Endodermal cell (in vitro differentiated cells): ENCODE measurements around the gene VPS13D. TPM values are rescaled to one million over a fixed set of nuclear protein-coding genes. Genes with fewer than 3 reads are reported as not detected.

ENCODE experiments used
- DNase-seq: peaks from one replicate; pipeline ENCODE4 v3.0.0-alpha.2; 2017
- H3K27ac ChIP-seq: 2 replicates; pipeline ENCODE4 v1.5.1; 2013; ENCODE audit warnings: mild to moderate bottlenecking, low read depth, low read length, moderate library complexity
- H3K27me3 ChIP-seq: 2 replicates; pipeline ENCODE4 v1.6.1; 2013; ENCODE audit warnings: mild to moderate bottlenecking, low read length, moderate library complexity; ENCODE audit not compliant: insufficient read depth, control insufficient read depth, poor library complexity, severe bottlenecking
- H3K36me3 ChIP-seq: 2 replicates; pipeline ENCODE4 v1.7.0; 2013; ENCODE audit warnings: mild to moderate bottlenecking, low read length, moderate library complexity; ENCODE audit not compliant: control insufficient read depth, insufficient read depth
- H3K4me1 ChIP-seq: one replicate; pipeline ENCODE4 v1.7.0; 2013; ENCODE audit warnings: low read length; ENCODE audit not compliant: control insufficient read depth, insufficient read depth
- H3K4me3 ChIP-seq: 2 replicates; pipeline ENCODE4 v1.5.1; 2013; ENCODE audit warnings: mild to moderate bottlenecking, low read length, moderate library complexity
- H3K9ac ChIP-seq: 2 replicates; pipeline ENCODE4 v1.6.1; 2013; ENCODE audit warnings: mild to moderate bottlenecking, low read length, moderate library complexity; ENCODE audit not compliant: poor library complexity, severe bottlenecking; ENCODE audit errors: extremely low read depth
- H3K9me3 ChIP-seq: 2 replicates; pipeline ENCODE4 v1.6.1; 2013; ENCODE audit warnings: mild to moderate bottlenecking, low read length, moderate library complexity; ENCODE audit not compliant: control insufficient read depth
- H3K27ac Mint-ChIP-seq: 2 replicates; pipeline ENCODE4 v1.8.0; 2020; ENCODE audit warnings: mixed read lengths
- H3K27me3 Mint-ChIP-seq: 2 replicates; pipeline ENCODE4 v1.8.0; 2021; ENCODE audit warnings: mild to moderate bottlenecking, mixed read lengths; ENCODE audit not compliant: insufficient read depth
- H3K36me3 Mint-ChIP-seq: 2 replicates; pipeline ENCODE4 v1.8.0; 2020; ENCODE audit warnings: low read depth, mixed read lengths
- H3K4me1 Mint-ChIP-seq: 2 replicates; pipeline ENCODE4 v1.8.0; 2020; ENCODE audit warnings: mixed read lengths
- H3K4me3 Mint-ChIP-seq: 2 replicates; pipeline ENCODE4 v1.8.0; 2020; ENCODE audit warnings: mild to moderate bottlenecking, moderate library complexity, mixed read lengths
- H3K9me3 Mint-ChIP-seq: 2 replicates; pipeline ENCODE4 v1.8.0; 2020; ENCODE audit warnings: mild to moderate bottlenecking, mixed read lengths
- CTCF ChIP-seq: fragments of 200-600 bp; sonication (generic); conservative IDR thresholded peaks from 2 replicates; pipeline ENCODE4 v1.5.0; 2021; ENCODE audit warnings: antibody characterized with exemption, mild to moderate bottlenecking
- WGBS, 2 experiments: methylation state at CpG; one replicate each; pipeline versions ENCODE4 v1.1.5 to v1.1.7; 2013; ENCODE audit warnings: missing lambda C conversion rate in 2 of 2, mixed read lengths in 1 of 2; ENCODE audit not compliant: insufficient coverage in 1 of 2, insufficient read length in 1 of 2; 5-methylcytosine and 5-hydroxymethylcytosine counted together
- total RNA-seq, 2 donors: library from RNA; stranded (reverse); fragmentation: NEBNext Ultra II Directional in 1 of 2; extraction: Animal tissue kit (Norgen Biotek cat#: 25700) in 1 of 2; gene quantifications; 2 replicates in 1 of 2; 3 replicates in 1 of 2; pipeline ENCODE4 v1.2.1, GENCODE V29; 2021

The VPS13D gene
- total RNA-seq, 2 donors from 2014 or later: 32.5 to 36.7 TPM

DNA sequence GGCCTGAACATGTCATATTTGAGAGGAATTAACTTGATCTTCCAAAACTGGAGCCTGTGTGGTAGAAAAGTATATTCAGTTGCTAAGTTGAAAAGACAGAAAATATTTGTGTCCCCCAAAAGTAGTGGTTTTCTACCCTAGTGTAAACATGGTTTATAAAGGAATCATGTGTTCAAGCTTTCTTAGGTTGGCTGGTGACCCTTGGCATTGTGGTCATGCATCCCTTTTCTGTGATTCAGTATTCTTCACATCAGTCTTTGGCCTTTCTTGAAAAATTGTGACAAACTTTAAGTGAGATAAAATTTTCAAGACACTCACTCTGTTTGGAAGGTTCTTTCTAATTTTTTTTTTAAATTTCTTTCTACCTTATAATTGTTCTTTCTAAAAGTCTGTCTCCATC is 195.0 kb downstream of the VPS13D start:
- Histone ChIP-seq H3K4me3 (no peak overlapping the region), H3K27ac (no peak overlapping the region), H3K27me3 (peaks cover 4% of the 10 kb centered on the region), H3K9ac (no peak overlapping the region), H3K36me3 (peaks cover 3% of the 10 kb centered on the region), H3K4me1 (no peaks in the 10 kb centered on the region), H3K9me3 (no peaks in the 10 kb centered on the region)
- Mint-ChIP-seq H3K27ac (no peak overlapping the region), H3K9me3 (no peaks in the 10 kb centered on the region), H3K4me1 (no peaks in the 10 kb centered on the region), H3K4me3 (no peak overlapping the region), H3K36me3 (peaks cover 4% of the 10 kb centered on the region), H3K27me3 (no peaks in the 10 kb centered on the region)
- DNase-seq: no peak
- TF ChIP-seq CTCF: no peak

DNA sequence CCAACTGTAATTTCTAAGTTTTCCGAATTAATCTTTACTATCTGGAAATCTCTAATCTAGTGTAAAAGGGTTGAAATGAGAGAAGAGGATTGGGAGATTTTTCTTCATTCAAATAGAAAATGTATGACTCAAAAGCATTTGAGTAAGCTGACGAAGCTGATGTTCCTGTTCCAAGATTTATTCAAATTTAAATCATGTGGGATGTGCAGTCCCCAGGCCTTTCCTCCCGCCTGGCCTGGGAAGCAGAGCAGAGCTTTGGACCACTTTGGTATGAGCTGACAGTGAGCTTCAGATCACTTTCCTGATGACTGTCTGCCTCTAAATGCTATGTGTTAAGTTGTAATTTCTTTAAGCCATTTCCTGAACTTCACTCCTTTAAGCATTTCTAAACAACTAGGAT is 196.2 kb downstream of the VPS13D start:
- no peak overlapping the region for H3K4me3 Mint-ChIP-seq
- H3K27me3 Mint-ChIP-seq: peaks cover 12% of the 10 kb centered on the region
- Histone ChIP-seq H3K27ac (no peak overlapping the region), H3K9ac (no peak overlapping the region), H3K27me3 (peaks cover 15% of the 10 kb centered on the region), H3K4me3 (no peak overlapping the region), H3K36me3 (peaks cover 3% of the 10 kb centered on the region), H3K9me3 (no peaks in the 10 kb centered on the region), H3K4me1 (no peaks in the 10 kb centered on the region)
- H3K9me3 Mint-ChIP-seq: no peaks in the 10 kb centered on the region
- TF ChIP-seq CTCF: no peak
- no peak overlapping the region for H3K27ac Mint-ChIP-seq
- WGBS, 2 experiments: 90 to 100% methylated on average over 1 to 3 of the region's 3 CpGs
- no peak for DNase-seq
- no peaks in the 10 kb centered on the region for H3K4me1 Mint-ChIP-seq
- H3K36me3 Mint-ChIP-seq: peaks cover 4% of the 10 kb centered on the region

DNA sequence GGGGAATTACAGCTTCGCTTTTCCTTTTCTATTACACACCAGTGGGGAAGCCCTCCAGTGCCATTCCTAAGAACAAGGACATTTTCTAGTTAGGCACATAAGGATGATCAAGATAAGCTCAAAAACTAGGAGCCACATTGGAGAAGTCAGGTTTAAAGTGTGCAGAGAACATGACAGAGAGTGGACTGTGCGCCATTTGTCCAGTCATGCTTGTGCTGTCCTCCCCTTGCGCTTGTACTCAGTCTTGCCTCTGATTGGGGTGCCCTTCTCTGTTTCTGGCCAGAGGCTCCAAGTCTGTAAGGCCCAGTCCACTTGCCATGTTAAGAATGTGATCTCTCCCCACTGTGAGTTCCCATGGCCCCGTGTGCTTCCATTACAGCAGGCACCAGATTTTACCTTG is 198.5 kb downstream of the VPS13D start:
- Mint-ChIP-seq H3K4me3 (no peak overlapping the region), H3K36me3 (peaks cover 6% of the 10 kb centered on the region), H3K9me3 (no peaks in the 10 kb centered on the region), H3K27me3 (peaks cover 24% of the 10 kb centered on the region), H3K4me1 (peaks cover 3% of the 10 kb centered on the region), H3K27ac (no peak overlapping the region)
- no peak for DNase-seq
- TF ChIP-seq CTCF: no peak
- peaks cover 3% of the 10 kb centered on the region for H3K36me3 ChIP-seq
- H3K27me3 ChIP-seq: peaks cover 24% of the 10 kb centered on the region
- H3K4me1 ChIP-seq: no peaks in the 10 kb centered on the region
- no peaks in the 10 kb centered on the region for H3K9me3 ChIP-seq
- H3K27ac ChIP-seq: no peak overlapping the region
- H3K9ac ChIP-seq: no peak overlapping the region
- no peak overlapping the region for H3K4me3 ChIP-seq
- 90 to 95% methylated on average over 2 to 4 of the region's 4 CpGs for WGBS, 2 experiments
